ENCODE results near the gene DUSP1. TPM values are rescaled to one million over a fixed set of nuclear protein-coding genes. Genes with fewer than 3 reads are reported as not detected.

DUSP1 gene
- total RNA-seq, 2 experiments from 2014 or later, result 761 to 768 TPM

DNA sequence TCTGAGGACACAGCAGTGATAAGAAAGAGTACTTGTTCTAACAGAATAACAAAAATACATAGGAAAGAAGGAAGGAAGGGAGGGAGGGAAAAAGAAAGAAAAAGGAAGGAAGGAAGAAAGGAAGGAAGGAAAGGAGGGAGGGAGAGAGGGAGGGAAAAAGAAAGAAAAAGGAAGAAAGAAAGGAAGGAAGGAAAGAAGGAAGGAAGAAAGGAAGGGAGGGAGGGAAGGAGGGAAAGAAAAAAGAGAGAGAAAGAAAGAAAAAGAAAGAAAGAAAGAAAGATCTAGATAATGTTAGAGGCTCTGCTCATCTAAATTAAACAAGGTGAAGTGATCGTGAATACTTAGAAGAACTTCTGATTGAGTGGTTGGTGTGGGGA is 29.8 kb downstream of the DUSP1 start:
- no peak overlapping the region for H3K4me3 Mint-ChIP-seq
- H3K27ac Mint-ChIP-seq, result no peak overlapping the region
- ChIA-PET POLR2A (no interaction called here), CTCF (interaction anchor here (1.2 kb wide), 1 partner anchor 19 kb away, joined by 3 read pairs; no protein-coding TSS in a partner anchor)
- Histone ChIP-seq H3K4me3 (ENCODE audit: low read length) (no peak overlapping the region), H3K27me3 (ENCODE audit: control insufficient read depth in 1 of 2, insufficient read depth in 2 of 2, low read length in 2 of 2) (no peaks in the 10 kb centered on the region), H3K36me3 (ENCODE audit: insufficient read depth, low read length) (no peaks in the 10 kb centered on the region), H3K4me1 (ENCODE audit: insufficient read depth, low read length) (peaks cover 13% of the 10 kb centered on the region), H3K27ac (ENCODE audit: low read depth in 1 of 2, low read length in 2 of 2) (no peak overlapping the region), H3K9me3 (ENCODE audit: control insufficient read depth in 1 of 2, insufficient read depth in 1 of 2, low read length in 2 of 2) (no peaks in the 10 kb centered on the region)
- no peaks in the 10 kb centered on the region for H3K4me1 Mint-ChIP-seq (ENCODE audit: low read depth)
- H3K9me3 Mint-ChIP-seq, result no peaks in the 10 kb centered on the region
- ATAC-seq (ENCODE audit: poor library complexity) (no peak), DNase-seq (no peak)
- no peaks in the 10 kb centered on the region for H3K36me3 Mint-ChIP-seq (ENCODE audit: low read depth)
- intact Hi-C loops (cut with DNase I, micrococcal nuclease), result no loop called here
- TF ChIP-seq, protein P1, sequence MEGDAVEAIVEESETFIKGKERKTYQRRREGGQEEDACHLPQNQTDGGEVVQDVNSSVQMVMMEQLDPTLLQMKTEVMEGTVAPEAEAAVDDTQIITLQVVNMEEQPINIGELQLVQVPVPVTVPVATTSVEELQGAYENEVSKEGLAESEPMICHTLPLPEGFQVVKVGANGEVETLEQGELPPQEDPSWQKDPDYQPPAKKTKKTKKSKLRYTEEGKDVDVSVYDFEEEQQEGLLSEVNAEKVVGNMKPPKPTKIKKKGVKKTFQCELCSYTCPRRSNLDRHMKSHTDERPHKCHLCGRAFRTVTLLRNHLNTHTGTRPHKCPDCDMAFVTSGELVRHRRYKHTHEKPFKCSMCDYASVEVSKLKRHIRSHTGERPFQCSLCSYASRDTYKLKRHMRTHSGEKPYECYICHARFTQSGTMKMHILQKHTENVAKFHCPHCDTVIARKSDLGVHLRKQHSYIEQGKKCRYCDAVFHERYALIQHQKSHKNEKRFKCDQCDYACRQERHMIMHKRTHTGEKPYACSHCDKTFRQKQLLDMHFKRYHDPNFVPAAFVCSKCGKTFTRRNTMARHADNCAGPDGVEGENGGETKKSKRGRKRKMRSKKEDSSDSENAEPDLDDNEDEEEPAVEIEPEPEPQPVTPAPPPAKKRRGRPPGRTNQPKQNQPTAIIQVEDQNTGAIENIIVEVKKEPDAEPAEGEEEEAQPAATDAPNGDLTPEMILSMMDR (IDR thresholded peaks at IDR 0.05), result no peak
- no peaks in the 10 kb centered on the region for H3K27me3 Mint-ChIP-seq

DNA sequence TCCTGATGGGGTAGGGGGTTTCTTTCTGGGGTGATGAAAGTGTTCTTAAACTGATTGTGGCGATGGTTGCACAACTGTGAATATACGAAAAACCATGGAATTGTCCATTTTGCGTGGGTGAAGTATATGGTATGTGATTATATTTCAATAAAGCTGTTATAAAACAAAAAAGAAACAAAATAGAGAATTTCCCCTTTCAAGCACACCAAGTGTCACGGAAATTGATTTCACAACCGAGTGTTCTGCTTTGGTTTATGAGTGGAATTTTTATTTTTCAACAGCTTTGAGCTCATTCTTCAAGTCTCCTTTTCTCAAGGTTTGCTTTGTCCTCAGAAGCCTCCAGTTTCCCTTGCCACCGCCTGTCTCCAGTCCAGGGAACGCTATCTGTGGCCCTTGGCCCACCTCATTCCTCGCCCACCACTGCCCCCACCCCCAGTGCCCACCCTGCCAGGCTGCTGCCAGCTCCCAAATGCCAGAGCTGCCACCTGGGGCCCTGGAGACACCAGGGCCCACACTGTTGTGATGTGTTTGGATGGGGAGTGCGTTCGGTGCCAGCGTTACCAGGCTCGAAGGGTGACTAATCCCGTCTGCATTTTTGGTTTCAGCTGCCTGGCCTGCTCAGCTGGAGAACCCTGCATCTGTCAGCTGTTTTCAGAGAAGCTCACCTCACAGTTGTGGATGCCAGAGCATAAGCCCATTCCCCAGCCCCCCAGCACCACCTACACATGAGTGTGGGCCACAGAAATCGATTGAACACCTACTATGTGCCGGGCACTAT is 30.4 kb downstream of the DUSP1 start:
- Histone ChIP-seq H3K27ac (ENCODE audit: low read depth in 1 of 2, low read length in 2 of 2) (peak overlapping the region in 1 of 2 donors; percentile 29), H3K9me3 (ENCODE audit: control insufficient read depth in 1 of 2, insufficient read depth in 1 of 2, low read length in 2 of 2) (no peaks in the 10 kb centered on the region), H3K4me1 (ENCODE audit: insufficient read depth, low read length) (peaks cover 13% of the 10 kb centered on the region), H3K36me3 (ENCODE audit: insufficient read depth, low read length) (no peaks in the 10 kb centered on the region), H3K4me3 (ENCODE audit: low read length) (no peak overlapping the region), H3K27me3 (ENCODE audit: control insufficient read depth in 1 of 2, insufficient read depth in 2 of 2, low read length in 2 of 2) (no peaks in the 10 kb centered on the region)
- Mint-ChIP-seq H3K27ac (no peak overlapping the region), H3K9me3 (no peaks in the 10 kb centered on the region), H3K36me3 (ENCODE audit: low read depth) (no peaks in the 10 kb centered on the region), H3K4me1 (ENCODE audit: low read depth) (no peaks in the 10 kb centered on the region), H3K4me3 (no peak overlapping the region), H3K27me3 (no peaks in the 10 kb centered on the region)
- TF ChIP-seq, protein P1 (IDR thresholded peaks at IDR 0.05), result no peak
- ATAC-seq (ENCODE audit: poor library complexity) (no peak), DNase-seq (peak in 2 of 14 experiments; percentile 48 to 63)
- intact Hi-C loops (cut with DNase I, micrococcal nuclease), result no loop called here
- POLR2A ChIA-PET, result interaction anchor here (0.7 kb wide), 1 partner anchor 24 kb away, joined by 3 read pairs; no protein-coding TSS in a partner anchor
- CTCF ChIA-PET, result interaction anchor here (0.7 to 1.2 kb wide), 2 partner anchors 19 to 457 kb away, joined by 3 read pairs; no protein-coding TSS in a partner anchor

DNA sequence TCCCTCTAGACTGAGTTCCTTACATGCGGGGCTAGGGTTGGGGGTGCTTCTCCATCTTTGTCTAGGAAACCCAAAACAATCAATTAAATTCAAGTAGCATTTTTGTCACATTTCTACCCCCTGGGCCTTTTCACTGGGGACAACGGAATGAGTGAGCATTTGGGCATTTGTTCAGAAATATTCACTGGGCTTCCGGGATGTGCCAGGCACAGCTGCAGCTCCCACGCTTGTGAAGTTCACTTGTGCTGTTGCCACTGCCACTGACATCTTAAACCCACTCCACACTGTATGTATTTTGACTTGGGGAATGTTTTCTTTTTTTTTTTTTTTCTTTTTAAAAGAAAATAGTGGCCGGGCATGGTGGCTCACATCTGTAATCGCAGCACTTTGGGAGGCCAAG is 31.6 kb downstream of the DUSP1 start:
- POLR2A ChIA-PET, result no interaction called here
- no peak overlapping the region for H3K4me3 Mint-ChIP-seq
- CTCF ChIA-PET, result no interaction called here
- no peaks in the 10 kb centered on the region for H3K9me3 Mint-ChIP-seq
- H3K27me3 Mint-ChIP-seq, result no peaks in the 10 kb centered on the region
- TF ChIP-seq, protein P1 (IDR thresholded peaks at IDR 0.05), result no peak
- no peaks in the 10 kb centered on the region for H3K27me3 ChIP-seq (ENCODE audit: control insufficient read depth in 1 of 2, insufficient read depth in 2 of 2, low read length in 2 of 2)
- peaks cover 10% of the 10 kb centered on the region for H3K4me1 ChIP-seq (ENCODE audit: insufficient read depth, low read length)
- no peak overlapping the region for H3K27ac ChIP-seq (ENCODE audit: low read depth in 1 of 2, low read length in 2 of 2)
- DNase-seq (no peak), ATAC-seq (ENCODE audit: poor library complexity) (no peak)
- no peaks in the 10 kb centered on the region for H3K36me3 ChIP-seq (ENCODE audit: insufficient read depth, low read length)
- no peak overlapping the region for H3K4me3 ChIP-seq (ENCODE audit: low read length)
- no peaks in the 10 kb centered on the region for H3K36me3 Mint-ChIP-seq (ENCODE audit: low read depth)
- H3K27ac Mint-ChIP-seq, result no peak overlapping the region
- H3K9me3 ChIP-seq (ENCODE audit: control insufficient read depth in 1 of 2, insufficient read depth in 1 of 2, low read length in 2 of 2), result no peaks in the 10 kb centered on the region
- H3K4me1 Mint-ChIP-seq (ENCODE audit: low read depth), result no peaks in the 10 kb centered on the region
- intact Hi-C loops (cut with DNase I, micrococcal nuclease), result no loop called here

All from CD4-positive, alpha-beta T cell (primary cell).